Skeletal muscle cell (primary cell): Measurements from ENCODE around the gene ENTREP1.
"Not testable (repeated sequence)": the region's sequence is repeated elsewhere in the genome, so short reads cannot be mapped to it uniquely, and the experiment has no call there.

Experiments
- DNase-seq: peaks from one replicate; pipeline ENCODE4 v3.0.0-alpha.2; 2010; ENCODE audit warnings: low read depth
- H3K4me3 ChIP-seq: 2 replicates; pipeline ENCODE4 v1.5.1; 2011; ENCODE audit warnings: low read depth, mild to moderate bottlenecking, control low read depth, low read length, moderate library complexity

ENTREP1 gene

DNA sequence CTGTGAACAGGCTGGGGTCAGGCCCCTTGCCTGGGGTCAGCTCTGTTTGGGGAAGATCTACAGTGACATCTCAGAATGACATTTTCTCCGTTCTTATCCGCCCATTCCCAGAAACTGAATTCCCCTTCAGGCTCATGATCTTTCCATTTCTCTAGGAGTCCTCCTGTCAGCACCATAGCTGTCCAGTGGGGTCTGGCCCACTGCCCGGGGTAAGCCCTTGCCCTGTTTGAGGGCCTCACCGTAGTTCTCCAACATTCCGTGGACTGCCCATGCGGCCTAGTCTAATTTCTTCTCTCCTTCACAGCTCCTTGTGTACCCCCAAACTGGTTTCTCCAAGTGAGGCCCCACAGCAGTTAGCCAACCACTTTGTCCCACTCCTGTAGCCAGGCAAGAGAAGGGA, 68.4 kb downstream of the ENTREP1 start:
- no peak overlapping the region for H3K4me3 ChIP-seq
- no peak for DNase-seq

GRCh38 chr9:69395718-69396117, 70.7 kb downstream of the ENTREP1 start:
- no peak for DNase-seq
- no peak overlapping the region for H3K4me3 ChIP-seq

GRCh38 chr9:69396759-69397158, 71.7 kb downstream of the ENTREP1 start:
- H3K4me3 ChIP-seq, result no peak overlapping the region
- no peak for DNase-seq

GRCh38 chr9:69397384-69398214, 72.6 kb downstream of the ENTREP1 start:
- no peak overlapping the region for H3K4me3 ChIP-seq
- no peak for DNase-seq

DNA sequence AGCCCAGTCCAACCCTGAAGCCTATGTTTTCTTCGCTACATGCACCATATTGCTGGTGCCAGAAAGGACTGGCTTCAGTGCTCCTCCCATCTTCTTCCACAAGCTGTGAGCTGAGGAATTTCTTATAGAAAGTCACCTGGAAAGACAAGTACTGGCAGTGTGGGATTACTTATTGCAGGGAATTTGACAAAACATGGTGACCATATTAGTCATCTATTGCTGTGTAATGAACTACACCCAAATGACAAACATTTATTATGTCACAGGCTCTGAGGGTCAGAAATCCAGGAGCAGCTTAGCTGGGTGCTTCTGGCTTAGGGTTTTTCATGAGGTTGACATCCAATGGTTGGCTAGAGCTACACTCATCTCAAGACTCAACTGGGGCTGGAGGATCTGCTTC, 75.5 kb downstream of the ENTREP1 start:
- H3K4me3 ChIP-seq, result no peak overlapping the region
- no peak for DNase-seq

- not testable (repeated sequence) for DNase-seq, H3K4me3 ChIP-seq
These were observed 84.9 kb downstream of the ENTREP1 start for GRCh38 chr9:69409936-69410335.

DNA sequence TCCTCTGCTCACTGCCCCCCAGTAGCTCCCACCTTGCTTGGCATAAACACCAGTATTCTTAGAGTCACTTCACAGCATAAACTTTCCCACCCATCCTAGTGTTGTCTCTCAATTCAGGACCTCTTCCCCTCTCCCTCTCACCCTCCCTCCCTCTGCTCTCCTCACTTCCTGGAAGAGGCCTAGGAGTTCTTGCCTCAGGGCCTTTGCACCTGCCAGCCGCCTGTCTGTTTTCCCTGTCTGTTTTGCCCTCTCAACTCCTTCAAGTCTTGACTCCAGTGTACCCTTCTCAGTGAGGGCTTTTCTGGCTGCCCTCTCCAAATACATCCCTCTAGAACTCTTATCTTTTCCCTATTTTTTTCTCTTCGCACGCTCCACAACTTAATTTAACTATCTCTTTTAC, 86.2 kb downstream of the ENTREP1 start:
- no peak for DNase-seq
- H3K4me3 ChIP-seq, result no peak overlapping the region

GRCh38 chr9:69411931-69412740, 87.1 kb downstream of the ENTREP1 start:
- no peak overlapping the region for H3K4me3 ChIP-seq
- no peak for DNase-seq

- peak overlapping the region; percentile 25 for H3K4me3 ChIP-seq
- DNase-seq, result peak; percentile 6
These were observed 87.7 kb downstream of the ENTREP1 start for GRCh38 chr9:69412741-69413150.

- H3K4me3 ChIP-seq, result no peak overlapping the region
- no peak for DNase-seq
These were observed 95.7 kb downstream of the ENTREP1 start for GRCh38 chr9:69420611-69421270.

- H3K4me3 ChIP-seq, result no peak overlapping the region
- no peak for DNase-seq
These were observed 97.1 kb downstream of the ENTREP1 start for GRCh38 chr9:69421908-69422801.

GRCh38 chr9:69425136-69425801, 100.3 kb downstream of the ENTREP1 start:
- no peak for DNase-seq
- no peak overlapping the region for H3K4me3 ChIP-seq

DNA sequence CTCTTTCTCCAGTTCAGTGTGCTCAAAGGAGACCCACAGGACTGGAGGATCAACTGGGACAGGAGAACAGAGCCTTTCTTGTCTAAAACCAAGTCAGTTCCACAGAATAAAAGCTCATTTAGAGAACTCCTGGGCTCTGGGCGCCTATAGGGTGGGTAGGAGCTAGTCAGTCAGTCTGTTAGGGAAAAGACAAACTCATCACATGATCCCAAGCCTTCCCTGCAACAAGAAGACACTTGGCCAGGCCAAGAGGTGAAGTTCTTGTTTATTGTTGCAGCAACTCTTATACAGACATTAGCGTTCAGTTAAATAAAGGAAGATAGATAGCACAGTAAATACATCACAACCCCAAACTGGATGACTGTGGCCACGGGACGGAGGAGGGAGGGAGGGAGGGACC, 102.3 kb downstream of the ENTREP1 start:
- DNase-seq, result no peak

GRCh38 chr9:69428017-69428785, 103.2 kb downstream of the ENTREP1 start:
- no peak overlapping the region for H3K4me3 ChIP-seq

More for the DNA sequence above, 102.3 kb downstream of the ENTREP1 start:
- no peak overlapping the region for H3K4me3 ChIP-seq

GRCh38 chr9:69429281-69429680, 104.3 kb downstream of the ENTREP1 start:
- no peak for DNase-seq
- no peak overlapping the region for H3K4me3 ChIP-seq

More at GRCh38 chr9:69428017-69428785, 103.2 kb downstream of the ENTREP1 start:
- DNase-seq, result no peak

DNA sequence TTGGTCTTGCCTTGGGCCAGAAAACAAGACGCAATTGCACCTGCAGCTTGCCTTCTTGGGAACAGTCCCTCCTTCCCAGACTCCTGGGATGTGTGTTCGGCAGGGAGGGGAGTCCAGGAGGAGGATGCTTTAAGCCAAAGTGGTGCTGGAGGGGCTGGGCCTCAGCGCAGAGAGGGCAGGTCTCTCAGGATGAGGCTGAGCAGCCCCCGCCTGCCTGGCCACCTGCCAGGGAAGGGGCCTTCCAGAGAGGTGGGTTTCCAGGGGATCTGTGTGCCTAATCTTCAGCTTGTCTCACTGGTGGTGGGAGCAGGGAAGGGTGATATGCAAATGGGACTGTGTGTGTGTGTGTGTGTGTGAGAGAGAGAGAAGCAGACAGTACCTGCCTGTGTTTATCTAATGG, 105.2 kb downstream of the ENTREP1 start:
- DNase-seq, result no peak
- H3K4me3 ChIP-seq, result no peak overlapping the region

DNA sequence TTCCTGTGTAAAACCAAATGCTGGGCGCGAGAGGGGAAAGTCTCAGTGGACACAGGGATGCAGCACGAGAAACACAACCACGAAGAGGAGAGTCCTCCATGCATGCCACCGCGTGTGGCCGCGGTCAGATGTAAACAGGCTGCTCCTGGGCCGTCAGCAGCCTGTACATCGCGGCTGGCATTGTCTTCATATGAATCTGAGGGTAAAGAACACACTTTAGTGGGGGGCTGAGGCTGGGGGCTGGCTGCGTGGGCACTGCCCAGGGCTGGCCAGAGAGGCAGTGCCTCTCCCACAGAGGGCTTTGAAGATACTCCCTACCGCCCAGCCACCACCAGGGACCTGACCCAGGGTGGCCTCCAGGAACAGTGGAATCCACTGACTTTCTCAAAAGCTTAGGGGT, 106.2 kb downstream of the ENTREP1 start:
- DNase-seq, result no peak
- no peak overlapping the region for H3K4me3 ChIP-seq

DNA sequence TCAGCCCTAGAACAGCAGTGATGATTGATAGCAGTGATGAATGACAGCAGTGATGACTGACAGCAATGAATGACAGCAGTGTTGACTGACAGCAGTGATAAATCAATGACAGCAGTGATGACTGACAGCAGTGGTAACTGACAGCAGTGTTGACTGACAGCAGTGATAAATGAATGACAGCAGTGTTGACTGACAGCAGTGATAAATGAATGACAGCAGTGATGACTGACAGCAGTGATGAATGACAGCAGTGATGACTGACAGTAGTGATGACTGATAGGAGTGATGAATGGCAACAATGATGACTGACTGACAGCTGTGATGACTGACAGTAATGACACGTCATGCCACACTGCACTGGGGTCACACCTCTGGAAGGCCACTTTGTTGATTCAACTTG, 106.8 kb downstream of the ENTREP1 start:
- no peak for DNase-seq
- H3K4me3 ChIP-seq, result no peak overlapping the region
